ENCODE data around the gene DIPK1B.

Gene DIPK1B

DNA sequence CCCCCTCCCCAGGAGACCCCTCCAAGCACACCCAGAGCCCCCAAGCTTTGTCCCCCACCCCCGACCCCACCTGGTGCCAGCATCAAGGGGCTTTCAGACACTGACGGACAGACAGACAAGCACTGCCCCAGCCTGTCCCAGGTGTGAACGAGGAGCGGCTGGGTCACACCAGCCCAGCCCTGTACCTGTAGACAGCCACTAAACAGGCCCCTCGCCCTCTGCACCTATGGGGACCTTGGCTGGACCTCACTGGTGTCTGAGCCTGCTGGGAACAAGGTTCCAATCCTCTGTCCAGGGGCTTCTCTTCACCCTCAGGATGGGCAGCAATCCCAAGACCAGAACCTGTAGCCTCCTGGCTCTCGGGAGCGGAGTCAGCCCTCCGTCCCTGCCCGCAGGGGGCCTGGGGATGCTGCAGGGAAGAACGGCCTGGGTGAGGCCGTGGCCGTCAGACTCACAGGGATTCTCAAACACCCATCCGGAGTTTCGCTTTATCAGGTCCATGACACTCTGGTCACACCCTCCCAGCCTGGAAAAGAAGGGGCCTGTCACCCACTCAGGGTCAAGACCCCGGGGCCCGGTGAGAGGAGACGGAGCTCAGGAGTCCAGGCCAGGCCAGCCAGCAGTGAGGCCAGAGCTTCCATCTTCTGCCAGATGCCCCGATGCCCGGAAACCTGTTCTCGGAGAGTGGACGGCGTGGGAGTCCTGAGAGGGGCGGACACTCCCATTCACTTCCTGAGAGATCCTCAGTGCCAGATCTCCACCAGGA lies 33.2 kb downstream of the DIPK1B start:
- H3K27ac ChIP-seq = no peak overlapping the region
- TF ChIP-seq ZFX (IDR thresholded peaks at IDR 0.05) = no peak
- TF ChIP-seq CTCF (conservative IDR thresholded peaks at IDR 0.05) = no peak

GRCh38 chr9:136746155-136746490 lies 33.8 kb downstream of the DIPK1B start:
- TF ChIP-seq CTCF (conservative IDR thresholded peaks at IDR 0.05) (no peak), ZFX (IDR thresholded peaks at IDR 0.05) (no peak)
- no peak overlapping the region for H3K27ac ChIP-seq

DNA sequence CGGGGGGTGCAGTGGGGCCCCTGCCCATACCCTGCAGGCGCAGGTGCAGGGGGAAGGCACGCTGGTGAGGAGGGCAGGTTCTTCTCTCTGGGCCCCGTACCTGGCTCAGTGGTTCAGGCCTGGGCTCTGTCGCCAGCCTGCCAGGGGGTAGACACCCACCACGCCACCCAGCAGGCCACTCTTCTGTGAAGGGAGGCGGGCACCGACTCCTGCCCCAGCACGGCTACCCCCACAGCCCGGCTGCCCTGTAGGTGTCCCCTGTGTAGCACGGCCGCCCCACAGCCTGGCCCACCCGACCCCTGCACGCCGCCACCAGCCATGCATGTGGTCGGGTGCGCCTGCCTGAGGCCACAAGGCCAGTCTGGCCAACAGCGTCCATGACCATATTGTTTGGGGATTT lies 34.2 kb downstream of the DIPK1B start:
- no peak overlapping the region for H3K27ac ChIP-seq
- TF ChIP-seq CTCF (conservative IDR thresholded peaks at IDR 0.05) = no peak
- no peak for TF ChIP-seq ZFX (IDR thresholded peaks at IDR 0.05)

DNA sequence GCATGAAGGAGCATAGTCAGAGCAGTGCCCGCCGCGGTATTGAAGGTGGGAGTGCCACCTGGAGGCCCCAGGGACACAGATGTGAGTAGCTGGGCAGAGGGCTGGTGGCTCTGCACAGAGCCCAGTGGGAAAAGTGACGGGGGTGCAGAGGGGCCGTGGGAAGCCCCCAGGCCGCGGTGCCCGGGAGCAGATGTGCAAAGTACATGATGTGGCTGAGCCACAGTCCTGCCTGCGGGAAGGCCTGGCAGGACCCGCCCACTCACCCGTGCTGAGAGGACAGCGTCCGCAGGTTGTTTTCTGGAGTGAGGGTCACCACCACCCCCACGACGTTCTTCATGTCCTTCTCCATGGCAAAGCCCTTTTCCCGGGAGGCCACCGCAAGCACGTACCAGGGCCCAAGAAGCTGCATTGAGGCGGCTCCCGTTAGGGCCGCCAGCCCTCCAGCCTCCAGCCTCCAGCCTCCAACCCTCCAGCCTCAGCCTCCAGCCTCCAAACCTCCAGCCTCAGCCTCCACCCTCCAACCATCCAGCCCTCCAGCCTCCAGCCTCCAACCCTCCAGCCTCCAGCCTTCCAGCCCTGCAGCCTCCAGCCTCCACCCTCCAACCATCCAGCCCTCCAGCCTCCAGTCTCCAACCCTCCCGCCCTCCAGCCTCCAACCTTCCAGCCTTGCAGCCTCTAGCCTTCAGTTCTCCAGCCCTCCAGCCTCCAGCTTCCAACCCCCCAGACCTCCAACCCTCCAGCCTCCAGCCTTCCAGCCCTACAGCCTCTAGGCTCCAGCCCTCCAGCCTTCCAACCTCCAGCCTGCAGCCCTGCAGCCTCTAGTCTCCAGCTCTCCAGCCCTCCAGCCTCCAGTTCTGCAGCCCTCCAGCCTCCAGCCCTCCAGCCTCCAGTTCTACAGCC lies 35.0 kb downstream of the DIPK1B start:
- no peak for TF ChIP-seq CTCF (conservative IDR thresholded peaks at IDR 0.05)
- no peak for TF ChIP-seq ZFX (IDR thresholded peaks at IDR 0.05)
- H3K27ac ChIP-seq = no peak overlapping the region

- no peak within 1 kb of the TSS for H3K27ac ChIP-seq
- TF ChIP-seq ZFX (IDR thresholded peaks at IDR 0.05) (no peak), CTCF (conservative IDR thresholded peaks at IDR 0.05) (no peak)
These were observed 35.8 kb downstream of the DIPK1B start, which contains the start of gene LCN6 for GRCh38 chr9:136748201-136748600. LCN6 (minus strand) TSS chr9:136748525; CDS start chr9:136748483, 42 bp downstream.

DNA sequence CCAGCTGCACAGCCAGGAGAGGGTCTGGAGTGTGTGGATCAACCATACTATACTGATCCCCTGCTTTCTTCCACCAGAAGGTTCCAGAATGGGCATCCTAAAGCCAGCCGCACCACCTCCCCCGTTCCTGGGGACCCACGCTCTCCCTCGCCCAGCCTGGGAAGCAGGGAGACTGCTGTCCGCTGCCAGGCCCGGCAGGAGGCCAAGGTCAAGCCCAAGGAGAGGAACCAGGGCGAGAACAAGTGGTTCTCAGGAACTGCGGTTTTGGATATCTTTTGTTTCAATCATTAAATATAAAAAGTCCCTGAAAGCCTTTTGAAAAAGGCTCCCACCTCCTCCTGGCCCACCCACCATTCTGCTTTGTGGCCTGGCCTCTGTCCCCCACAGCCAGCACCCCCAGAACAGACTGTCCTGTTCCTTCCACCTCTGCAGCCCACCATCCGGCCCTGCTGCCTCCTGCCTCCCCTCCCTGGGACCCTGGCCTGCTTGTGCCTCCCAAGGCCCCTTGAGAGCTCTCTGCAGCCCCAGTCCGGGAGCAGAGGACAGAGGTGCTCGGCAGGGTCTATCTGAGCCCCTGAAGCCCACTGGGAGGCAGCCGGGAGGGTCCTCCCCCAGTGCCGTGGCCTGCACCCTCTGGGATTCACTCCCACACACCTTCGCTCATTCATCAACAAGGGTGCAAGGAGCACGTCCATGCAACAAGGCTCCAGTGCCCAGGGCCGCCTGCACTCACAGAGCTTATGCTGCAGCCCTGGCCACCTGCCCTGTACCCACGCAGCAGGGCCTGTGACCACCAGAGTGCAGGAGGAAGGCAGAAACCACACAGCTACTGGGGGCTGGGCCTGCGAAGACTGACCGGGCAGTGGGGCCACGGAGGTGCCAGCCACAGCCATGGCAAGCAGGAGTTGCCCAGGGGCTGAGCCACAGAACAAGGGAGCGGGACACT lies 36.6 kb downstream of the DIPK1B start:
- TF ChIP-seq CTCF (conservative IDR thresholded peaks at IDR 0.05) (no peak), ZFX (IDR thresholded peaks at IDR 0.05) (no peak)
- H3K27ac ChIP-seq = no peak overlapping the region
